MG63 (cell line): Measurements from ENCODE around the gene TEK. TPM values are rescaled to one million over a fixed set of nuclear protein-coding genes. Genes with fewer than 3 reads are reported as not detected.
"Not testable (repeated sequence)": the region's sequence is repeated elsewhere in the genome, so short reads cannot be mapped to it uniquely, and the experiment has no call there.

Experiments
- DNase-seq: peaks from one replicate; pipeline ENCODE4 v3.0.0-alpha.2; 2020
- H3K27me3 ChIP-seq: fragments of 250-450 bp; sonication (Bioruptor Pico); 2 replicates; pipeline ENCODE4 v1.5.1; 2020; ENCODE audit warnings: mild to moderate bottlenecking, moderate library complexity
- H3K36me3 ChIP-seq: fragments of 250-450 bp; sonication (Bioruptor Pico); 2 replicates; pipeline ENCODE4 v1.5.1; 2020; ENCODE audit warnings: mild to moderate bottlenecking, moderate library complexity
- H3K4me3 ChIP-seq: fragments of 250-450 bp; sonication (Bioruptor Pico); 2 replicates; pipeline ENCODE4 v1.5.1; 2020; ENCODE audit warnings: mild to moderate bottlenecking, moderate library complexity
- H3K9me3 ChIP-seq: fragments of 250-450 bp; sonication (Bioruptor Pico); 2 replicates; pipeline ENCODE4 v1.5.1; 2020; ENCODE audit warnings: mild to moderate bottlenecking, moderate library complexity
- total RNA-seq: library from RNA; depleted of rRNA; stranded (reverse); fragments of >200 nt; shearing (Covaris generic); gene quantifications from 2 replicates; pipeline ENCODE4 v1.2.3, GENCODE V29; 2014; ENCODE audit warnings: low replicate concordance; rRNA removed

Gene TEK
- 0.07 and 0.42 TPM in 2 replicates for total RNA-seq

GRCh38 chr9:27108981-27109541 is at the start of gene TEK:
TSS of gene TEK (plus strand) at chr9:27109225. CDS start at chr9:27109591, 366 bp downstream.
- Histone ChIP-seq H3K27me3 (no peaks in the 10 kb centered on the region), H3K36me3 (no peaks in the 10 kb centered on the region), H3K4me3 (no peak within 1 kb of the TSS), H3K9me3 (no peaks in the 10 kb centered on the region)
- DNase-seq, result no peak

GRCh38 chr9:27059412-27059811 is 49.6 kb upstream of the TEK start:
- H3K36me3 ChIP-seq, result no peaks in the 10 kb centered on the region
- DNase-seq, result no peak
- no peaks in the 10 kb centered on the region for H3K9me3 ChIP-seq
- H3K27me3 ChIP-seq, result no peaks in the 10 kb centered on the region
- no peak overlapping the region for H3K4me3 ChIP-seq

GRCh38 chr9:27059907-27060306 is 49.1 kb upstream of the TEK start:
- DNase-seq, result no peak
- H3K36me3 ChIP-seq, result no peaks in the 10 kb centered on the region
- no peaks in the 10 kb centered on the region for H3K27me3 ChIP-seq
- H3K9me3 ChIP-seq, result no peaks in the 10 kb centered on the region
- H3K4me3 ChIP-seq, result no peak overlapping the region

- no peaks in the 10 kb centered on the region for H3K9me3 ChIP-seq
- H3K4me3 ChIP-seq, result no peak overlapping the region
- no peaks in the 10 kb centered on the region for H3K36me3 ChIP-seq
- DNase-seq, result no peak
- H3K27me3 ChIP-seq, result no peaks in the 10 kb centered on the region
Observed at GRCh38 chr9:27065288-27065687, 43.7 kb upstream of the TEK start.

GRCh38 chr9:27073841-27074728 is 34.9 kb upstream of the TEK start:
- Histone ChIP-seq H3K4me3 (no peak overlapping the region), H3K36me3 (no peaks in the 10 kb centered on the region), H3K27me3 (no peaks in the 10 kb centered on the region), H3K9me3 (no peaks in the 10 kb centered on the region)
- peak; percentile 65 for DNase-seq

- Histone ChIP-seq H3K27me3 (no peaks in the 10 kb centered on the region), H3K9me3 (no peaks in the 10 kb centered on the region), H3K36me3 (no peaks in the 10 kb centered on the region), H3K4me3 (no peak overlapping the region)
- DNase-seq, result no peak
Observed at GRCh38 chr9:27078685-27079084, 30.3 kb upstream of the TEK start.

- DNase-seq, result no peak
- Histone ChIP-seq H3K9me3 (no peaks in the 10 kb centered on the region), H3K4me3 (no peak overlapping the region), H3K36me3 (no peaks in the 10 kb centered on the region), H3K27me3 (no peaks in the 10 kb centered on the region)
Observed at GRCh38 chr9:27085456-27085855, 23.6 kb upstream of the TEK start.

GRCh38 chr9:27086818-27087680 is 22.0 kb upstream of the TEK start:
- Histone ChIP-seq H3K9me3 (no peaks in the 10 kb centered on the region), H3K4me3 (no peak overlapping the region), H3K27me3 (no peaks in the 10 kb centered on the region), H3K36me3 (no peaks in the 10 kb centered on the region)
- peak; percentile 72 for DNase-seq

GRCh38 chr9:27088981-27089380 is 20.0 kb upstream of the TEK start:
- Histone ChIP-seq H3K27me3 (no peaks in the 10 kb centered on the region), H3K9me3 (no peaks in the 10 kb centered on the region), H3K36me3 (no peaks in the 10 kb centered on the region), H3K4me3 (no peak overlapping the region)
- DNase-seq, result no peak

- no peak for DNase-seq
- Histone ChIP-seq H3K27me3 (no peaks in the 10 kb centered on the region), H3K9me3 (no peaks in the 10 kb centered on the region), H3K36me3 (no peaks in the 10 kb centered on the region), H3K4me3 (no peak overlapping the region)
Observed at GRCh38 chr9:27089706-27090105, 19.3 kb upstream of the TEK start.

GRCh38 chr9:27090231-27090630 is 18.8 kb upstream of the TEK start:
- no peaks in the 10 kb centered on the region for H3K9me3 ChIP-seq
- no peaks in the 10 kb centered on the region for H3K27me3 ChIP-seq
- no peak overlapping the region for H3K4me3 ChIP-seq
- no peak for DNase-seq
- no peaks in the 10 kb centered on the region for H3K36me3 ChIP-seq

GRCh38 chr9:27090711-27091110 is 18.3 kb upstream of the TEK start:
- Histone ChIP-seq H3K4me3 (no peak overlapping the region), H3K27me3 (no peaks in the 10 kb centered on the region), H3K9me3 (no peaks in the 10 kb centered on the region), H3K36me3 (no peaks in the 10 kb centered on the region)
- no peak for DNase-seq

- DNase-seq, H3K9me3 ChIP-seq, H3K36me3 ChIP-seq, H3K27me3 ChIP-seq, H3K4me3 ChIP-seq: not testable (repeated sequence)
Observed at GRCh38 chr9:27092496-27092895, 16.5 kb upstream of the TEK start.

- H3K4me3 ChIP-seq, DNase-seq, H3K36me3 ChIP-seq, H3K9me3 ChIP-seq, H3K27me3 ChIP-seq: not testable (repeated sequence)
Observed at GRCh38 chr9:27093384-27094067, 15.5 kb upstream of the TEK start.

GRCh38 chr9:27094640-27095298 is 14.3 kb upstream of the TEK start:
- Histone ChIP-seq H3K36me3 (no peaks in the 10 kb centered on the region), H3K27me3 (no peaks in the 10 kb centered on the region), H3K9me3 (no peaks in the 10 kb centered on the region), H3K4me3 (no peak overlapping the region)
- peak; percentile 88 for DNase-seq

GRCh38 chr9:27107241-27107640 is 1.8 kb upstream of the TEK start:
- DNase-seq, result no peak
- no peaks in the 10 kb centered on the region for H3K9me3 ChIP-seq
- no peaks in the 10 kb centered on the region for H3K27me3 ChIP-seq
- no peak overlapping the region for H3K4me3 ChIP-seq
- no peaks in the 10 kb centered on the region for H3K36me3 ChIP-seq
